ENCODE measurements around the gene CLEC16A.

CLEC16A gene

DNA sequence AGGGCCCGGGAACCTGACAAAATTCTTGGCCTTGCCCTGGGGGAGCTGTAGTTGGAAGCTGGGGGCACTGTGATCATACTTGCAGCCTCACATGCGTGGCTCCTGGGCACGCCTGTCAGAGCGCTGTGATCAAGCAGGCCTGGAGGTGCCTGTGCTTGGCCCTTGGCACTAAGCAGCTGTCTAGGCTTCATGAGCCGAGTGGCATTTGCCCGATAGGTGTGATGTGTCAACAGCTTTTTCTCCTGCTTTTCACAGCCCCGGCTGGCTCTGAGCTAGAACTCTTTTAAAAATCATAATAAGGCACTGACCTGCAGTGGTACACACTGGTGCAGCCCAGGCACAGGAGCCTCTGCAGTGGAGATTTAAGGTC, 197.9 kb downstream of the CLEC16A start:
- Histone ChIP-seq H3K4me1 (peaks cover 0 to 28% (median 23%) of the 10 kb centered on the region in 4 donors), H3K9me3 (no peaks in the 10 kb centered on the region), H3K36me3 (no peaks in the 10 kb centered on the region), H3K4me3 (no peak overlapping the region), H3K27ac (no peak overlapping the region), H3K27me3 (no peaks in the 10 kb centered on the region)
- intact Hi-C loops (cut with DNase I; ENCODE audit: low total_unique reads), result no loop called here
- TF ChIP-seq, protein P1, sequence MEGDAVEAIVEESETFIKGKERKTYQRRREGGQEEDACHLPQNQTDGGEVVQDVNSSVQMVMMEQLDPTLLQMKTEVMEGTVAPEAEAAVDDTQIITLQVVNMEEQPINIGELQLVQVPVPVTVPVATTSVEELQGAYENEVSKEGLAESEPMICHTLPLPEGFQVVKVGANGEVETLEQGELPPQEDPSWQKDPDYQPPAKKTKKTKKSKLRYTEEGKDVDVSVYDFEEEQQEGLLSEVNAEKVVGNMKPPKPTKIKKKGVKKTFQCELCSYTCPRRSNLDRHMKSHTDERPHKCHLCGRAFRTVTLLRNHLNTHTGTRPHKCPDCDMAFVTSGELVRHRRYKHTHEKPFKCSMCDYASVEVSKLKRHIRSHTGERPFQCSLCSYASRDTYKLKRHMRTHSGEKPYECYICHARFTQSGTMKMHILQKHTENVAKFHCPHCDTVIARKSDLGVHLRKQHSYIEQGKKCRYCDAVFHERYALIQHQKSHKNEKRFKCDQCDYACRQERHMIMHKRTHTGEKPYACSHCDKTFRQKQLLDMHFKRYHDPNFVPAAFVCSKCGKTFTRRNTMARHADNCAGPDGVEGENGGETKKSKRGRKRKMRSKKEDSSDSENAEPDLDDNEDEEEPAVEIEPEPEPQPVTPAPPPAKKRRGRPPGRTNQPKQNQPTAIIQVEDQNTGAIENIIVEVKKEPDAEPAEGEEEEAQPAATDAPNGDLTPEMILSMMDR (IDR thresholded peaks at IDR 0.05), result no peak
- DNase-seq, result no peak

DNA sequence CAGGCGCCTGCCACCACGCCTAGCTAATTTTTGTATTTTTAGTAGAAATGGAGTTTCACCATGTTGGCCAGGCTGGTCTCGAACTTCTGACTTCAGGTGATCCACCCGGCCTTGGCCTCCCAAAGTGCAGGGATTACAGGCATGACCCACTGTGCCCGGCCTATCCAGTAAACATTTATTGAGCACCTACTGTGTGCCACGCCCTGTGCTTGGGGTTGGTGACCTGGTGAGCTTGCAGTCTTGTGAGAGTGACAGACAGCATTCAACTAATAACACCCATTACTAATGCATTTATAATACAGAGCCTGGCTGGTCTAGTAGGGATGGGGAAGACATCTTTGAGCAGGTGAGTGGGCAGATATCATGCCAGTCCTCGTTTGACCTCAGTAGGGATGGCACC, 198.6 kb downstream of the CLEC16A start:
- peaks cover 0 to 25% (median 23%) of the 10 kb centered on the region in 4 donors for H3K4me1 ChIP-seq
- no peak overlapping the region for H3K27ac ChIP-seq
- no peak overlapping the region for H3K4me3 ChIP-seq
- TF ChIP-seq, protein P1 (IDR thresholded peaks at IDR 0.05), result no peak
- no peaks in the 10 kb centered on the region for H3K36me3 ChIP-seq
- intact Hi-C loops (cut with DNase I; ENCODE audit: low total_unique reads), result no loop called here
- DNase-seq, result peak in 1 of 2 donors; percentile 54
- H3K9me3 ChIP-seq, result no peaks in the 10 kb centered on the region
- H3K27me3 ChIP-seq, result no peaks in the 10 kb centered on the region

DNA sequence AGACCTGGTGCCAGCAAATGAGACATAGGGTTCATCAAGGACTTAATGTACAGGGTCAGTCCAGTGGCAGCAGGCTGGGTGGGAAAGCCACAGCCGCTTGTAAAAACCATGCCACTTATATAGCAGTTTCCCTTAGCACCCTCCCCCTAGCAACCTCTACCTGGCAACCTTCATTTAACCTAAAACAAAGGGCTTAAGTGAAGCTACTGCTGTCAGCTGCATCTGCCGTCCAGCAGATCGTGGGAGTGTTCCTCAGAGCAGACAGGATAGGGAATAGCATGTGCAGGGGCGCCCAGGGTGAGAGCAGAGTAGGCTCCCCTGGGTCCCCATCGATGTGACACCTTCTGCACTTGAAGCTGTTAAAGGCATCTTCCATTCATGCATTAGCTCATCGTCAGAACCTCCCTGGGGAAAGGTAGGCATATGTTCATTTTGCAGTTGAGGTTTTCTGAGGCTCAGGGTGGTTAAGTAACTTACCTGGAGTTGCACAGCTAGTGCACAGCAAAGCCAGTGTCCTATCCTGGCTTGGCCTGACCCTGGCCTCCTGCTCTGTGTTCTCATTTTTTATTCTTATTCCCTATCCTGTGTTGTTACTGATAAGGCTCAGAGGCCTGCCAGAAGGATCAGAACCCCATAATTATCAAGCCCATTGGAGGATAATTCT, 199.1 kb downstream of the CLEC16A start:
- Histone ChIP-seq H3K9me3 (no peaks in the 10 kb centered on the region), H3K4me3 (no peak overlapping the region), H3K27ac (no peak overlapping the region), H3K27me3 (no peaks in the 10 kb centered on the region), H3K4me1 (peaks cover 0 to 20% (median 17%) of the 10 kb centered on the region in 4 donors), H3K36me3 (no peaks in the 10 kb centered on the region)
- intact Hi-C loops (cut with DNase I; ENCODE audit: low total_unique reads), result no loop called here
- TF ChIP-seq, protein P1 (IDR thresholded peaks at IDR 0.05), result no peak
- peak in 1 of 2 donors; percentile 34 for DNase-seq

DNA sequence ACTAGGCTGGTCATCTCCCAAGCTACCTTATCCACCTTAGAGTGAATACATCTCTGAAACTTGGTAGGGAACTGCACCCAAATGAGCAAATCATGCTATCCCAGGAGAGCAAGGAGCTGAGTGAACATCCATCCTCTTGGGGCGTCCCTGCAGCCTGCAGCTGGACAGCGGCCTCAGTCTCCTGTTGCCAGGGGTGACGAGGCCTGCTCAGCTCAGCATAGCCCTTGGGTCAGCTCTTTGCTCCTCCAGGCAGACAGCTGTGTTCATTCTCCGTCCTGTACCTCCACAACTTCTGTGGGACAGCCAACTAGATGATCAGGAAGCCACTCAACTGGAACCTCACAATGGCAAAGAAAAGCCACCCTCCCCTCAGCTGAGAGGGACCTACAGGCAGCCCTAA, 199.8 kb downstream of the CLEC16A start:
- Histone ChIP-seq H3K4me1 (peaks cover 0 to 14% (median 11%) of the 10 kb centered on the region in 4 donors), H3K36me3 (no peaks in the 10 kb centered on the region), H3K27me3 (no peaks in the 10 kb centered on the region), H3K9me3 (no peaks in the 10 kb centered on the region), H3K4me3 (no peak overlapping the region), H3K27ac (no peak overlapping the region)
- TF ChIP-seq, protein P1 (IDR thresholded peaks at IDR 0.05), result no peak
- DNase-seq, result peak in 1 of 2 donors; percentile 35
- intact Hi-C loops (cut with DNase I; ENCODE audit: low total_unique reads), result no loop called here

DNA sequence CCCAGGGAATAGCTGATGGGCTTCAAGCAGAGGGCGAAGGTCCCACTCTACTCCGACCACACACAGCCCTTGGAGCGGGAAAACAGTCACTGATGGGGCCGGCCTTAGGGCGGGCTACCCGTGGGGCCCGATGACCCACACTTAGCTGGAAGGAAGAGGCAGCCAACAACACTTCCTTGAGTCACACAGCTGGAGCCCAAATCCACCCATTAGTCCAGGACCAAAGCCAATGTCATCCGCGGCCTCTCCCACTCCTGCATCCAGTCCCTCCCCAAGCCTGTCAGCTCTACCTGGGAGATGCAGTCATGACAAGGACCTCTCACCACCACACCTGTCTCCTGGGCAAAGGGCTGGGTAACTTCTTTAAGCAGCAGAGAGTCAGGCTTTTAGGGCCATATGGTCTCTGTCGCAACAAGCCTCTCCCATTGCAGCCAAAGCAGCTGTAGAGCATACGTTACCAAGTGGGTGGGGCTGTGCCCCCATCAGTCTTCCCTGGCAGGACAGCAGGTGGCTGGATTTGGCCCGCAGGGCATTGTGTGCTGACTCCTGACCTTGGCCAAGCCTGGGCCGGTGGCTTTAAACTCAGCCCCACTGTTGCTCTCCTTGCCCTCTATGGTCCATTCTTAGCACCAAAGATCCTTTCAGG, 200.9 kb downstream of the CLEC16A start:
- Histone ChIP-seq H3K4me3 (no peak overlapping the region), H3K9me3 (no peaks in the 10 kb centered on the region), H3K4me1 (peaks cover 0 to 2% (median under 1%) of the 10 kb centered on the region in 4 donors), H3K36me3 (no peaks in the 10 kb centered on the region), H3K27me3 (no peaks in the 10 kb centered on the region), H3K27ac (no peak overlapping the region)
- TF ChIP-seq, protein P1 (IDR thresholded peaks at IDR 0.05), result no peak
- peak in 1 of 2 donors; percentile 57 for DNase-seq
- intact Hi-C loops (cut with DNase I; ENCODE audit: low total_unique reads), result no loop called here

Data from tibial artery (tissue), 4 donors.